Measurements from ENCODE around the gene COL6A1. TPM values are rescaled to one million over a fixed set of nuclear protein-coding genes. Genes with fewer than 3 reads are reported as not detected.

The COL6A1 gene
- total and polyA plus RNA-seq, 2 of the 4 experiments (the other 2 are of a cell fraction): 173 to 1,578 TPM

DNA sequence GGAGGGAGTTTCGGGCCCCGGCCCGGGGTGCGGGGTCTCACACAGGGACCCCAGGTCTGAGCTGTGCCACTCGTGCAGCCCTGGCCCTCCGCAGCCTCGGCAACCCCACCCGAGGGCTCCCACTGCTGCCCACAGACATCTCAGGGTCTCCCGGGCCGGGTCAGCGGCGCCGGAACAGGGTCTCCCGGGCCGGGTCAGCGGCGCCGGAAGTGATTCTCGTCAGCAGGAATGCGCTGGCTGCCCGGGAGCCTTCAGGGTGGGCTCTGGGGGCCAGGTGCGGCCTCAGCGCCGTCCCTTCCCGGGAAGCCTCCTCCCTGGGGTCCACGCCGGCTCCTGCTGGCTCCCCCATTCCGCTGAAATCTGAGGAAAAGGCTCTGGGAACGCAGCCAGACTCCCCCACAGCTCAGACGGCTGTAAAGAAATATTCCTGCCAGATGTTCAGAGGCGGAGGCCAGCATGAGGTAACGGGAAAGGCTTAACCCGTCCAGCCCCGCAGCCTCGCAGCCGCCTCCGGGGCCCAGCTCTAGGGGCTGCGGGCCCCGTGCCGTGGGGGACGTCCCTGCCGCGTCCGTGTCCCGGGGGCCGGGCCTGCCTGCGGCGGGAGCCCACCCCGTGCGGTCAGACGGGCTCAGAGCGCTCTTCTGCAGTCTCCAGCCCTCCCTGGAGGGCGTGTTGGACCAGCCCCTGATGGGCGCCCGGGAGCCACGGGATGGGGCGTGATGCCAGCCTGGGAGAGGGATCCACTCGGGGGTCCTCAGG is 8.7 kb upstream of the COL6A1 start (continued):
- peak; percentile 20; the same call in 1 of the 2 replicates for TF ChIP-seq BHLHE40 (IDR thresholded peaks at IDR 0.05; ENCODE audit: low read depth, low read length)
- TF ChIP-seq RCOR1 (IDR thresholded peaks at IDR 0.05; ENCODE audit: insufficient replicate concordance, low read length): no peak

DNA sequence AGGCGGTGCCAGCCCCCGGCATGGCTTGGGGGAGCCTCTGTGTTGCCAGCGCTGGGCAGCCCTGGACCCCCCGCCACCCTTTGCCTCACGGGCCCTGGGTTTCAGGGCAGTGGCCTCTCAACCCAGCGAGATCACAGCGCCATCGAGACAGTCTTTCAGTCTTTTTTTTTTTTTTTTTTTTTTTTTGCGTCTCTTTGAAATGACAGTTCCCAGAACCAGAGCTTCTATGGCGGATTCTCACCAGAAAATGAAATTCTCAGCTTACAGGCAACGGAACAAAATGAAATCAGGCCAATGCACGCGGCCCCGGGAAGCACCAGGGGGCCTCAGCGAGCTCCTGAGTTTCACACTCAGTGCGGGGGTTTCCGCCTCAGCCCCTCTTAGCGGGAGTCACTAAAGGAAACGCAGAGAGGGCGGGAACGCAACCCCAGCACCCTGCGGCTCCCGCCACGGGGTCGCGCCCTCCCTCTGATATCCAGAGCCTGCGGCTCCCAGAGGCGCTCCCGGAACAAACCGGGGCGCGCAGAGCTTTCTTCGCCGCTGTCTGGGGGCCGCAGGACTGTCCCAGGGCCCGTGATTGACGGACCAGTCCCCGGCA is 8.0 kb upstream of the COL6A1 start:
- ATAC-seq (ENCODE audit: low read depth) (peak; percentile 33), DNase-seq (peak; percentile 87)
- peaks cover 50% of the 10 kb centered on the region for H3K4me1 ChIP-seq (ENCODE audit: control insufficient read depth, insufficient read depth, low read length)
- H4K20me1 ChIP-seq (ENCODE audit: insufficient read depth, low read length): no peaks in the 10 kb centered on the region
- H2AK5ac ChIP-seq (ENCODE audit: low read depth, low read length): peak overlapping the region; percentile 99
- H3K27me3 ChIP-seq (ENCODE audit: control insufficient read depth, insufficient read depth, low read length): no peaks in the 10 kb centered on the region
- peak overlapping the region; percentile 52 for H3K9ac ChIP-seq (ENCODE audit: low read depth, low read length)
- peak overlapping the region; percentile 97 for H4K91ac ChIP-seq (ENCODE audit: insufficient read depth, low read depth, low read length)
- H3K9me1 ChIP-seq (ENCODE audit: insufficient read depth, low read length): no peaks in the 10 kb centered on the region
- H3K23ac ChIP-seq (ENCODE audit: low read depth, low read length): peak overlapping the region; percentile 98
- peak overlapping the region; percentile 91 for H3K27ac ChIP-seq (ENCODE audit: insufficient read depth, low read length)
- peak overlapping the region; percentile 95 to 96 for H4K8ac ChIP-seq (ENCODE audit: low read depth in 2 of 2, low read length in 2 of 2)
- peak overlapping the region; percentile 71 for H3K56ac ChIP-seq (ENCODE audit: extremely low read depth, insufficient read depth, low read length)
- peak overlapping the region; percentile 100 for H2AK9ac ChIP-seq (replicated peaks; ENCODE audit: low read depth, low read length, poor library complexity)
- no peaks in the 10 kb centered on the region for H3K36me3 ChIP-seq (ENCODE audit: control insufficient read depth, insufficient read depth, low read length)
- H3K4me2 ChIP-seq (ENCODE audit: low read depth, low read length): peak overlapping the region; percentile 71
- peak overlapping the region; percentile 91 for H2AFZ ChIP-seq (replicated peaks; ENCODE audit: low read length, poor library complexity)
- peak overlapping the region; percentile 100 for H3K4ac ChIP-seq (ENCODE audit: low read depth, low read length)
- peak overlapping the region; percentile 83 for H2BK5ac ChIP-seq (ENCODE audit: low read depth, low read length, poor library complexity, severe bottlenecking)
- peak overlapping the region; percentile 89 for H3K18ac ChIP-seq (ENCODE audit: low read depth, low read length)
- H3K9me3 ChIP-seq (ENCODE audit: control insufficient read depth, insufficient read depth, low read length): no peaks in the 10 kb centered on the region
- peak overlapping the region; percentile 51; the same call in 1 of the 3 replicates for H2BK15ac ChIP-seq (ENCODE audit: low read depth, low read length)
- in situ Hi-C loops (cut with MboI; ENCODE audit: low sequenced_read_pairs) (loop anchor here (5.0 kb wide), 1 partner anchor 119 kb away; no protein-coding TSS in a partner anchor), dilution Hi-C loops (cut with HindIII; ENCODE audit: low sequenced_read_pairs, unreplicated experiment) (no loop called here), intact Hi-C loops (cut with micrococcal nuclease) (loop anchor here (2.0 to 10.0 kb wide), 4 partner anchors 125 to 351 kb away; partner anchors contain the start of genes C21orf58, COL6A2, MCM3AP and PCNT)
- WGBS, 2 experiments (ENCODE audit: extremely low coverage in 2 of 2, insufficient read length in 1 of 2): 0% methylated on average over 13 of the region's 38 CpGs; no CpG with 5 or more reads in 1 of the 2 experiments
- peak overlapping the region; percentile 69 for H2BK20ac ChIP-seq (ENCODE audit: low read depth, low read length)
- peak overlapping the region; percentile 98 for H2BK120ac ChIP-seq (ENCODE audit: low read depth, low read length)
- H3K4me3 ChIP-seq (ENCODE audit: insufficient read depth, low read depth, low read length): peak overlapping the region; percentile 14
- H4K5ac ChIP-seq (ENCODE audit: low read depth, low read length): peak overlapping the region; percentile 79
- peak overlapping the region; percentile 94 for H3K14ac ChIP-seq (replicated peaks; ENCODE audit: low read depth, low read length)
- ChIA-PET CTCF (interaction anchor here (0.7 to 1.5 kb wide), 4 partner anchors 15 to 170 kb away, joined by 3 to 9 read pairs (median 4); no protein-coding TSS in a partner anchor), POLR2A (ENCODE audit: unreplicated experiment) (interaction anchor here (0.6 to 1.7 kb wide), 7 partner anchors 76 to 295 kb away, joined by 3 to 12 read pairs (median 6); no protein-coding TSS in a partner anchor)
- no TSS peak for BruUV-seq (replicated peaks)
- TF ChIP-seq, protein P1, sequence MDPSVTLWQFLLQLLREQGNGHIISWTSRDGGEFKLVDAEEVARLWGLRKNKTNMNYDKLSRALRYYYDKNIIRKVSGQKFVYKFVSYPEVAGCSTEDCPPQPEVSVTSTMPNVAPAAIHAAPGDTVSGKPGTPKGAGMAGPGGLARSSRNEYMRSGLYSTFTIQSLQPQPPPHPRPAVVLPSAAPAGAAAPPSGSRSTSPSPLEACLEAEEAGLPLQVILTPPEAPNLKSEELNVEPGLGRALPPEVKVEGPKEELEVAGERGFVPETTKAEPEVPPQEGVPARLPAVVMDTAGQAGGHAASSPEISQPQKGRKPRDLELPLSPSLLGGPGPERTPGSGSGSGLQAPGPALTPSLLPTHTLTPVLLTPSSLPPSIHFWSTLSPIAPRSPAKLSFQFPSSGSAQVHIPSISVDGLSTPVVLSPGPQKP (IDR thresholded peaks at IDR 0.05; ENCODE audit: borderline replicate concordance, low read depth, low read length): no peak
- no peak for TF ChIP-seq FOS (IDR thresholded peaks at IDR 0.05; ENCODE audit: low read depth, low read length)
- TF ChIP-seq POLR2A (IDR thresholded peaks at IDR 0.05; ENCODE audit: low read depth, low read length): 0 out of 2 replicates have a peak, but pooled peaks have one; percentile 24
- TF ChIP-seq CEBPB (IDR thresholded peaks at IDR 0.05; ENCODE audit: low read depth, low read length): no peak
- peak; percentile 76 for TF ChIP-seq RAD21 (IDR thresholded peaks at IDR 0.05; ENCODE audit: low read length)
- TF ChIP-seq, protein P2, sequence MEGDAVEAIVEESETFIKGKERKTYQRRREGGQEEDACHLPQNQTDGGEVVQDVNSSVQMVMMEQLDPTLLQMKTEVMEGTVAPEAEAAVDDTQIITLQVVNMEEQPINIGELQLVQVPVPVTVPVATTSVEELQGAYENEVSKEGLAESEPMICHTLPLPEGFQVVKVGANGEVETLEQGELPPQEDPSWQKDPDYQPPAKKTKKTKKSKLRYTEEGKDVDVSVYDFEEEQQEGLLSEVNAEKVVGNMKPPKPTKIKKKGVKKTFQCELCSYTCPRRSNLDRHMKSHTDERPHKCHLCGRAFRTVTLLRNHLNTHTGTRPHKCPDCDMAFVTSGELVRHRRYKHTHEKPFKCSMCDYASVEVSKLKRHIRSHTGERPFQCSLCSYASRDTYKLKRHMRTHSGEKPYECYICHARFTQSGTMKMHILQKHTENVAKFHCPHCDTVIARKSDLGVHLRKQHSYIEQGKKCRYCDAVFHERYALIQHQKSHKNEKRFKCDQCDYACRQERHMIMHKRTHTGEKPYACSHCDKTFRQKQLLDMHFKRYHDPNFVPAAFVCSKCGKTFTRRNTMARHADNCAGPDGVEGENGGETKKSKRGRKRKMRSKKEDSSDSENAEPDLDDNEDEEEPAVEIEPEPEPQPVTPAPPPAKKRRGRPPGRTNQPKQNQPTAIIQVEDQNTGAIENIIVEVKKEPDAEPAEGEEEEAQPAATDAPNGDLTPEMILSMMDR (conservative IDR thresholded peaks at IDR 0.05; ENCODE audit: low read depth, low read length): peak; percentile 82
- peak; percentile 79 for TF ChIP-seq SMC3 (IDR thresholded peaks at IDR 0.05; ENCODE audit: low read depth, low read length)
- peaks cover 0 to 27% of the 10 kb centered on the region in 2 experiments; a peak in 1 of 4 replicates for H3K79me1 ChIP-seq (ENCODE audit: low read depth in 1 of 2, low read length in 2 of 2)

Measured in IMR-90 (cell line).